Measurements from ENCODE around the gene COL15A1.

COL15A1 gene

DNA sequence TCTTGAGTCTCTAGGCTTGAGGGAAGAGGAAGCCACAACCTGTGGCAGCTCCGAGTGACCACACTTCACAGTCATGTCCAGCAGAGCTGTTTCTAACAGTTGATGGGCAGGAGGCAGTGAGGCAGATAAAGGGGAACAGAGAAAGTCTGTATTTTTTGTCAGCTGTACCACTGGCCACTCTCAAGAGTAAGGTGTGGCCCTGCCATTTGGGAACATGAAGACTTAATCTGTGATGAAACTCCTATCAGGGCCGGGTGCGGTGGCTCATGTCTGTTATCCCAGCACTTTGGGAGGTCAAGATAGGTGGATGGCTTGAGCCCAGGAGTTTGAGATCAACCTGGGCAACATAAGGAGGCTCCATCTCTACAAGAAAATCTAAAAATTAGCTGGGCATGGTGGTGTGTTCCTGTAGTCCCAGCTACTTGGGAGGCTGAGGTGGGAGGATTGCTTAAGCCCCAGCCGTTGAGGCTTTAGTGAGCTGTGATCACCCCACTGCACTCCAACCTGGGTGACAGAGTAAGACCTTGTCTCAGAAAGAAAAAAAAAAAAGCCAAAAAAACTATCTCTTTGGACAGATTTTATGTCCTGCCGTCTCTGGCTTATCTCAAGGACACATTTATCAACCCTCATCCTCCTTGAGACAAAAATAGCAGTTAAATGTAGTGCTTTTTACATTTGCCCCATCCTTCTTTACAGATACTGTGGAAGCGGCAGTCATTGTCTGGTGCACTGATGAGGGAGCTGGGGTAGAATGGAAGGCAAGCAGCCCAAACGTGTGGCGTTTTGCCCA is 11.9 kb upstream of the COL15A1 start:
- Histone ChIP-seq H3K9ac (ENCODE audit: low read length) (no peak overlapping the region), H3K27me3 (ENCODE audit: insufficient read depth, low read length, poor library complexity) (no peaks in the 10 kb centered on the region), H3K36me3 (ENCODE audit: control insufficient read depth, insufficient read depth, low read length) (no peaks in the 10 kb centered on the region), H3K56ac (ENCODE audit: low read length) (no peak overlapping the region), H3K23ac (ENCODE audit: low read length) (no peak overlapping the region), H2BK5ac (ENCODE audit: low read length) (no peak overlapping the region), H3K79me2 (ENCODE audit: control insufficient read depth, insufficient read depth, low read length) (no peaks in the 10 kb centered on the region), H2BK15ac (replicated peaks; ENCODE audit: low read depth) (no peak overlapping the region), H3K27ac (ENCODE audit: low read depth, low read length) (no peak overlapping the region), H3K79me1 (ENCODE audit: low read length) (no peaks in the 10 kb centered on the region), H3K18ac (ENCODE audit: low read length) (no peak overlapping the region), H2BK120ac (ENCODE audit: low read depth, low read length) (no peak overlapping the region), H4K8ac (ENCODE audit: low read depth, low read length) (no peak overlapping the region), H4K5ac (ENCODE audit: low read length) (no peak overlapping the region), H3K4me2 (ENCODE audit: low read length) (no peak overlapping the region), H3K4me1 (ENCODE audit: control insufficient read depth, low read depth, low read length) (no peaks in the 10 kb centered on the region), H3K4me3 (ENCODE audit: low read length) (no peak overlapping the region), H3K4ac (ENCODE audit: low read depth, low read length) (no peak overlapping the region), H2AK5ac (ENCODE audit: low read length) (no peak overlapping the region)
- WGBS (ENCODE audit: extremely low coverage, insufficient coverage, low lambda C conversion rate), result no CpG with 5 or more reads among the region's 8 CpGs
- no peak for DNase-seq

DNA sequence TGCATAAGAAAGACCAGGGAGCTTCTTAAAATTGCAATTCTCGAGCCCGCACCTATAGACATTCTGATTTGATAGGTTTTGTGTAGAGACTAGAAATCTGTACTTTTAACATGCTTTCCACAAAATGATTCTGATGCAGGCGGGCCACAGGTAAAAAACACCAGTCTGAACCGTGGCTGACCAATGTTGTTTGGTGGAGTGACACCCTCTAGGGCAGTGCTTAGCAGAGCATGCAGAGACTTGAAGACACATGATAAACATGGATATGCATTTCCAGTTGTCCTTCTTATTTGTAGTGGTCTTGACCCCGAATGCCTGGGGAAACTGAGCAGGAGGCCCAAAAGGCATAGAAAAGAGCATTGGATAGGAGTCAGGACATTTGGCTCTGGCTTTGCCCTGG is 10.5 kb upstream of the COL15A1 start:
- H2BK15ac ChIP-seq (replicated peaks; ENCODE audit: low read depth), result no peak overlapping the region
- H3K79me2 ChIP-seq (ENCODE audit: control insufficient read depth, insufficient read depth, low read length), result no peaks in the 10 kb centered on the region
- no peak overlapping the region for H4K5ac ChIP-seq (ENCODE audit: low read length)
- WGBS (ENCODE audit: extremely low coverage, insufficient coverage, low lambda C conversion rate), result no CpG with 5 or more reads among the region's 5 CpGs
- H2AK5ac ChIP-seq (ENCODE audit: low read length), result no peak overlapping the region
- H3K36me3 ChIP-seq (ENCODE audit: control insufficient read depth, insufficient read depth, low read length), result no peaks in the 10 kb centered on the region
- H3K4ac ChIP-seq (ENCODE audit: low read depth, low read length), result no peak overlapping the region
- H4K8ac ChIP-seq (ENCODE audit: low read depth, low read length), result no peak overlapping the region
- no peaks in the 10 kb centered on the region for H3K4me1 ChIP-seq (ENCODE audit: control insufficient read depth, low read depth, low read length)
- H3K4me3 ChIP-seq (ENCODE audit: low read length), result no peak overlapping the region
- no peak overlapping the region for H3K4me2 ChIP-seq (ENCODE audit: low read length)
- DNase-seq, result no peak
- no peaks in the 10 kb centered on the region for H3K79me1 ChIP-seq (ENCODE audit: low read length)
- H3K18ac ChIP-seq (ENCODE audit: low read length), result no peak overlapping the region
- H3K56ac ChIP-seq (ENCODE audit: low read length), result no peak overlapping the region
- no peak overlapping the region for H2BK5ac ChIP-seq (ENCODE audit: low read length)
- no peak overlapping the region for H2BK120ac ChIP-seq (ENCODE audit: low read depth, low read length)
- H3K27ac ChIP-seq (ENCODE audit: low read depth, low read length), result no peak overlapping the region
- H3K9ac ChIP-seq (ENCODE audit: low read length), result no peak overlapping the region
- no peak overlapping the region for H3K23ac ChIP-seq (ENCODE audit: low read length)
- no peaks in the 10 kb centered on the region for H3K27me3 ChIP-seq (ENCODE audit: insufficient read depth, low read length, poor library complexity)

DNA sequence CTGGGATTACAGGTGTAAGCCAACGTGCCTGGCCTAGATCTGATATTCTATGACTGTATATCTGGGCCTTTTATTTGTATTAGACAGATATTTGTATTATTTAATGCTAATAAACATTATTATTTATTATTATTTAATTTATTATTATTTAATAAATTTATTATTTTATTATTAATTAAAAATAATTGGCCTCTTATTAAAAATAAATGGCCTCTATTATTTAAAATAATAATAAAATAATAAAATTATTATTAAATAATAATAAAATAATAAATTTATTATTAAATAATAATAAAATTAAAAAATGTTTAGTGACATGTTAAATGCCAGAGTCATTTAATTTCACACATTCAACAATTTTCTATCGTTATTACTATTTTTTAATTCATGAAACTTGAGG is 9.8 kb upstream of the COL15A1 start:
- H3K23ac ChIP-seq (ENCODE audit: low read length), result no peak overlapping the region

DNA sequence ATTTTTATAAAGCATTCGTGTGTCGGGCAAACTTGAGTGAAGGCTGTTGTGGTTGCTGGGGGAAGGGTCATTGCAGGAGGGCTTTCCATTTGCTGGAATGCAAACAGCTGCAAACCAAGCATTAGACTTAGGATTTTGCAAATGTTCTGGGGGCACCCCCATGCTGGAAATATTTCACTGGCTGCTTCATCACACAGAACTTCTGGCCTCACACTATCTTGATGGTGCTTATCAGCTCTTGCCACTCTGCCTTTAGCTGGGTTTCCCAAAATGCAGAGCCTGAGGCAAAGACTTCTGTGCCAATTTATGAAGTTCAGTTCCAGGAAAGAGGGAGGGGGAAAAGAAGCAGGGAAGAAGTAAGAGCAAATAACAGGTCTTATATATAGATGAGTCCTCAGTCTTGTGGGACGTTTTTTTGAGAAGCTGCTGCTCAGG is 8.6 kb upstream of the COL15A1 start:
- H3K79me1 ChIP-seq (ENCODE audit: low read length), result no peaks in the 10 kb centered on the region
- no peak overlapping the region for H2AK5ac ChIP-seq (ENCODE audit: low read length)
- no peaks in the 10 kb centered on the region for H3K4me1 ChIP-seq (ENCODE audit: control insufficient read depth, low read depth, low read length)
- no peaks in the 10 kb centered on the region for H3K27me3 ChIP-seq (ENCODE audit: insufficient read depth, low read length, poor library complexity)
- H3K56ac ChIP-seq (ENCODE audit: low read length), result no peak overlapping the region
- H3K4me2 ChIP-seq (ENCODE audit: low read length), result no peak overlapping the region
- no CpG with 5 or more reads among the region's 3 CpGs for WGBS (ENCODE audit: extremely low coverage, insufficient coverage, low lambda C conversion rate)
- H3K9ac ChIP-seq (ENCODE audit: low read length), result no peak overlapping the region
- H3K79me2 ChIP-seq (ENCODE audit: control insufficient read depth, insufficient read depth, low read length), result no peaks in the 10 kb centered on the region
- H3K4ac ChIP-seq (ENCODE audit: low read depth, low read length), result no peak overlapping the region
- H4K5ac ChIP-seq (ENCODE audit: low read length), result no peak overlapping the region
- H2BK120ac ChIP-seq (ENCODE audit: low read depth, low read length), result no peak overlapping the region
- no peak overlapping the region for H2BK15ac ChIP-seq (replicated peaks; ENCODE audit: low read depth)
- DNase-seq, result no peak
- no peak overlapping the region for H3K4me3 ChIP-seq (ENCODE audit: low read length)
- H4K8ac ChIP-seq (ENCODE audit: low read depth, low read length), result no peak overlapping the region
- no peak overlapping the region for H3K23ac ChIP-seq (ENCODE audit: low read length)
- H3K27ac ChIP-seq (ENCODE audit: low read depth, low read length), result no peak overlapping the region
- no peak overlapping the region for H3K18ac ChIP-seq (ENCODE audit: low read length)
- no peaks in the 10 kb centered on the region for H3K36me3 ChIP-seq (ENCODE audit: control insufficient read depth, insufficient read depth, low read length)
- no peak overlapping the region for H2BK5ac ChIP-seq (ENCODE audit: low read length)

More for the DNA sequence above, 9.8 kb upstream of the COL15A1 start:
- no peak overlapping the region for H3K4ac ChIP-seq (ENCODE audit: low read depth, low read length)
- H3K4me2 ChIP-seq (ENCODE audit: low read length), result no peak overlapping the region
- no peaks in the 10 kb centered on the region for H3K79me1 ChIP-seq (ENCODE audit: low read length)
- H3K27ac ChIP-seq (ENCODE audit: low read depth, low read length), result no peak overlapping the region
- H4K5ac ChIP-seq (ENCODE audit: low read length), result no peak overlapping the region
- H3K27me3 ChIP-seq (ENCODE audit: insufficient read depth, low read length, poor library complexity), result no peaks in the 10 kb centered on the region
- H3K4me3 ChIP-seq (ENCODE audit: low read length), result no peak overlapping the region
- DNase-seq, result no peak
- no CpG with 5 or more reads among the region's 2 CpGs for WGBS (ENCODE audit: extremely low coverage, insufficient coverage, low lambda C conversion rate)
- no peak overlapping the region for H4K8ac ChIP-seq (ENCODE audit: low read depth, low read length)
- no peak overlapping the region for H2BK15ac ChIP-seq (replicated peaks; ENCODE audit: low read depth)
- no peaks in the 10 kb centered on the region for H3K79me2 ChIP-seq (ENCODE audit: control insufficient read depth, insufficient read depth, low read length)
- H3K36me3 ChIP-seq (ENCODE audit: control insufficient read depth, insufficient read depth, low read length), result no peaks in the 10 kb centered on the region
- no peak overlapping the region for H2AK5ac ChIP-seq (ENCODE audit: low read length)
- no peak overlapping the region for H2BK5ac ChIP-seq (ENCODE audit: low read length)
- H3K56ac ChIP-seq (ENCODE audit: low read length), result no peak overlapping the region
- no peak overlapping the region for H3K18ac ChIP-seq (ENCODE audit: low read length)
- no peaks in the 10 kb centered on the region for H3K4me1 ChIP-seq (ENCODE audit: control insufficient read depth, low read depth, low read length)
- no peak overlapping the region for H3K9ac ChIP-seq (ENCODE audit: low read length)
- no peak overlapping the region for H2BK120ac ChIP-seq (ENCODE audit: low read depth, low read length)

DNA sequence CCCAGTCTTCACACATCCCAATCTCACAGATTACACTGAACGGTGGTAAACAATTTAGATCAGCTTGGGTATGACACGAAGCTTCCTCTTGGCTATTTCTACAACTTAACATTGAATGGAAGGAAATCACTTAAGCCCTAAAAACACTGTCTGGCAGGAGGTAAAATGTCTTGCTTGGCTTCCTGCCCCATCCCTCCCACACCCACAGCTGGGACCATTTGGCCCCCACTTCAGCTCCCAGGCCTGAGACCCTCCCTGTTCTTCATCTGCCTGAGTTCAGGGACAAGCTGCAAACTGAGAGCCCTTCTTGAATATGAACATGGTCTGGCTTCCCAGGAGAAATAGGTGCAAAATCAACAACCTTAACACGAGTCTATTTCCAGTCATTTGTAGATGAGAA is 3.4 kb upstream of the COL15A1 start:
- Histone ChIP-seq H3K36me3 (ENCODE audit: control insufficient read depth, insufficient read depth, low read length) (no peaks in the 10 kb centered on the region), H3K18ac (ENCODE audit: low read length) (no peak overlapping the region), H3K79me2 (ENCODE audit: control insufficient read depth, insufficient read depth, low read length) (no peaks in the 10 kb centered on the region), H4K8ac (ENCODE audit: low read depth, low read length) (no peak overlapping the region), H3K4me3 (ENCODE audit: low read length) (no peak overlapping the region), H4K5ac (ENCODE audit: low read length) (no peak overlapping the region), H3K27me3 (ENCODE audit: insufficient read depth, low read length, poor library complexity) (peaks cover 25% of the 10 kb centered on the region), H3K23ac (ENCODE audit: low read length) (no peak overlapping the region), H2AK5ac (ENCODE audit: low read length) (no peak overlapping the region), H3K4ac (ENCODE audit: low read depth, low read length) (no peak overlapping the region), H3K56ac (ENCODE audit: low read length) (no peak overlapping the region), H2BK120ac (ENCODE audit: low read depth, low read length) (no peak overlapping the region), H2BK15ac (replicated peaks; ENCODE audit: low read depth) (no peak overlapping the region), H3K79me1 (ENCODE audit: low read length) (no peaks in the 10 kb centered on the region), H3K4me1 (ENCODE audit: control insufficient read depth, low read depth, low read length) (no peaks in the 10 kb centered on the region), H2BK5ac (ENCODE audit: low read length) (no peak overlapping the region), H3K9ac (ENCODE audit: low read length) (no peak overlapping the region), H3K27ac (ENCODE audit: low read depth, low read length) (no peak overlapping the region), H3K4me2 (ENCODE audit: low read length) (no peak overlapping the region)
- no CpG with 5 or more reads among the region's 3 CpGs for WGBS (ENCODE audit: extremely low coverage, insufficient coverage, low lambda C conversion rate)
- DNase-seq, result no peak

All from mesendoderm (in vitro differentiated cells).